Measurements from ENCODE around the gene EBF3. TPM values are rescaled to one million over a fixed set of nuclear protein-coding genes. Genes with fewer than 3 reads are reported as not detected.

EBF3 gene
- total RNA-seq, 1 experiment from 2014 or later, result 0.22 TPM

DNA sequence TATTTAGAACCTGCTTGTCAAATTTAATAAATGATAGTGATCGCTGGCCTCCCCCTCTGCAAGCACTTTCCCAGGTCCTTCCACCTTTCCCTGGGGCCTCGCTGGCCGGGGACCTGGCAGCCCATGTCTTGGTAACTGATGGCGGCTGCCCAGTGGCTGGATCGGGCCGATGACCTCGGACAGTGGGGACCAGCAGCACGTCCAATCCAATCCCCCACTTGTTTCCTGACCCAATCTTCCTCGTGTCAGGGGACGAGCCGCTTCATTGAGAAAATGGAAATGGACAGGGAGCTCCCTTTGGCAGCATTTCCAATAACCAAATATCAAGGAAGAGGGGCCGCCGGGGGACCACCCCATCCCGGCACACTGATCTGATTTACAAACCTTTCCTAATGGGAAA, 17.2 kb downstream of the EBF3 start:
- Histone ChIP-seq H4K5ac (ENCODE audit: insufficient read length, low read depth, low read length) (no peak overlapping the region), H2BK12ac (ENCODE audit: insufficient read length, low read depth, low read length) (no peak overlapping the region), H2AFZ (ENCODE audit: low read length) (no peak overlapping the region), H3K4me1 (ENCODE audit: insufficient read depth, low read length) (no peaks in the 10 kb centered on the region), H2BK5ac (ENCODE audit: insufficient read length, low read length) (no peak overlapping the region), H3K79me2 (ENCODE audit: insufficient read depth, low read length) (no peaks in the 10 kb centered on the region), H3K27ac (ENCODE audit: insufficient read length, low read depth, low read length) (no peak overlapping the region), H3K4ac (ENCODE audit: low read depth, low read length) (no peak overlapping the region), H3K4me2 (ENCODE audit: insufficient read depth, insufficient read length, low read length) (no peak overlapping the region), H2AK5ac (ENCODE audit: insufficient read length, low read length) (no peak overlapping the region), H3T11ph (ENCODE audit: low read length) (no peak overlapping the region), H4K20me1 (ENCODE audit: control insufficient read depth, insufficient read depth, insufficient read length) (no peaks in the 10 kb centered on the region), H3K14ac (ENCODE audit: insufficient read depth, low read length) (no peak overlapping the region), H2BK20ac (ENCODE audit: low read depth, low read length, poor library complexity, severe bottlenecking) (no peak overlapping the region), H3K56ac (ENCODE audit: insufficient read length, low read depth, low read length) (no peak overlapping the region), H3K79me1 (ENCODE audit: insufficient read depth, low read depth, low read length, poor library complexity, severe bottlenecking) (no peaks in the 10 kb centered on the region), H3K9ac (ENCODE audit: extremely low read depth, insufficient read length, low read length) (no peak overlapping the region), H3K27me3 (ENCODE audit: insufficient read depth, low read length) (no peaks in the 10 kb centered on the region), H2BK15ac (ENCODE audit: low read depth, low read length) (no peak overlapping the region), H3K23ac (ENCODE audit: insufficient read length, low read depth, low read length) (no peak overlapping the region), H3K23me2 (ENCODE audit: insufficient read length, low read depth, low read length, poor library complexity, severe bottlenecking) (no peaks in the 10 kb centered on the region), H3K9me3 (ENCODE audit: control insufficient read depth, low read depth, low read length) (no peaks in the 10 kb centered on the region), H4K8ac (replicated peaks; ENCODE audit: insufficient read length, low read depth, low read length) (no peak overlapping the region), H3K18ac (ENCODE audit: insufficient read length, low read depth, low read length) (no peak overlapping the region), H2BK120ac (ENCODE audit: low read depth, low read length, poor library complexity, severe bottlenecking) (no peak overlapping the region), H4K91ac (ENCODE audit: insufficient read length, low read depth, low read length) (no peak overlapping the region)
- Mint-ChIP-seq H3K9me3 (no peaks in the 10 kb centered on the region; a peak in 2 of 5 replicates), H3K27me3 (ENCODE audit: low read depth) (peaks cover 31% of the 10 kb centered on the region), H3K27ac (no peak overlapping the region), H3K4me1 (peaks cover 6 to 12% of the 10 kb centered on the region in 2 experiments), H3K36me3 (ENCODE audit: insufficient read depth in 1 of 3, low read depth in 3 of 3) (no peaks in the 10 kb centered on the region), H3K4me3 (no peak overlapping the region)
- no CpG with 5 or more reads among the region's 14 CpGs for WGBS (ENCODE audit: extremely low coverage, insufficient read length, low lambda C conversion rate)
- TF ChIP-seq, protein P1, sequence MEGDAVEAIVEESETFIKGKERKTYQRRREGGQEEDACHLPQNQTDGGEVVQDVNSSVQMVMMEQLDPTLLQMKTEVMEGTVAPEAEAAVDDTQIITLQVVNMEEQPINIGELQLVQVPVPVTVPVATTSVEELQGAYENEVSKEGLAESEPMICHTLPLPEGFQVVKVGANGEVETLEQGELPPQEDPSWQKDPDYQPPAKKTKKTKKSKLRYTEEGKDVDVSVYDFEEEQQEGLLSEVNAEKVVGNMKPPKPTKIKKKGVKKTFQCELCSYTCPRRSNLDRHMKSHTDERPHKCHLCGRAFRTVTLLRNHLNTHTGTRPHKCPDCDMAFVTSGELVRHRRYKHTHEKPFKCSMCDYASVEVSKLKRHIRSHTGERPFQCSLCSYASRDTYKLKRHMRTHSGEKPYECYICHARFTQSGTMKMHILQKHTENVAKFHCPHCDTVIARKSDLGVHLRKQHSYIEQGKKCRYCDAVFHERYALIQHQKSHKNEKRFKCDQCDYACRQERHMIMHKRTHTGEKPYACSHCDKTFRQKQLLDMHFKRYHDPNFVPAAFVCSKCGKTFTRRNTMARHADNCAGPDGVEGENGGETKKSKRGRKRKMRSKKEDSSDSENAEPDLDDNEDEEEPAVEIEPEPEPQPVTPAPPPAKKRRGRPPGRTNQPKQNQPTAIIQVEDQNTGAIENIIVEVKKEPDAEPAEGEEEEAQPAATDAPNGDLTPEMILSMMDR (conservative IDR thresholded peaks at IDR 0.05), result no peak
- DNase-seq, result no peak
